HL-60 (cell line): ENCODE measurements around the gene PCDHGA12.

Experiments used
- GABPA ChIP-seq: IDR thresholded peaks from 2 replicates; pipeline ENCODE4 v1.6.1; 2012; ENCODE audit warnings: low read depth
- TF ChIP-seq, protein P1 (sequence below): IDR thresholded peaks from one replicate; pipeline ENCODE4 v1.5.1; 2011; ENCODE audit warnings: low read length, control low read depth, inconsistent platforms; ENCODE audit not compliant: insufficient read depth

DNA sequence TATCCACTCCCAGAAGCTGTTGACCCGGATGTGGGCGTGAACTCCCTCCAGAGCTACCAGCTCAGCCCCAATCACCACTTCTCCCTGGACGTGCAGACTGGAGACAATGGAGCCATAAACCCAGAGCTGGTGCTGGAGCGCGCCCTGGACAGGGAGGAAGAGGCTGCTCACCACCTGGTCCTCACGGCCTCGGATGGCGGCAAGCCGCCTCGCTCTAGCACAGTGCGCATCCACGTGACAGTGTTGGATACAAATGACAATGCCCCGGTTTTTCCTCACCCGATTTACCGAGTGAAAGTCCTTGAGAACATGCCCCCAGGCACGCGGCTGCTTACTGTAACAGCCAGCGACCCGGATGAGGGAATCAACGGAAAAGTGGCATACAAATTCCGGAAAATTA is 37.0 kb upstream of the PCDHGA12 start:
- TF ChIP-seq, protein P1, sequence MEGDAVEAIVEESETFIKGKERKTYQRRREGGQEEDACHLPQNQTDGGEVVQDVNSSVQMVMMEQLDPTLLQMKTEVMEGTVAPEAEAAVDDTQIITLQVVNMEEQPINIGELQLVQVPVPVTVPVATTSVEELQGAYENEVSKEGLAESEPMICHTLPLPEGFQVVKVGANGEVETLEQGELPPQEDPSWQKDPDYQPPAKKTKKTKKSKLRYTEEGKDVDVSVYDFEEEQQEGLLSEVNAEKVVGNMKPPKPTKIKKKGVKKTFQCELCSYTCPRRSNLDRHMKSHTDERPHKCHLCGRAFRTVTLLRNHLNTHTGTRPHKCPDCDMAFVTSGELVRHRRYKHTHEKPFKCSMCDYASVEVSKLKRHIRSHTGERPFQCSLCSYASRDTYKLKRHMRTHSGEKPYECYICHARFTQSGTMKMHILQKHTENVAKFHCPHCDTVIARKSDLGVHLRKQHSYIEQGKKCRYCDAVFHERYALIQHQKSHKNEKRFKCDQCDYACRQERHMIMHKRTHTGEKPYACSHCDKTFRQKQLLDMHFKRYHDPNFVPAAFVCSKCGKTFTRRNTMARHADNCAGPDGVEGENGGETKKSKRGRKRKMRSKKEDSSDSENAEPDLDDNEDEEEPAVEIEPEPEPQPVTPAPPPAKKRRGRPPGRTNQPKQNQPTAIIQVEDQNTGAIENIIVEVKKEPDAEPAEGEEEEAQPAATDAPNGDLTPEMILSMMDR = no peak
- TF ChIP-seq GABPA = no peak
